Keratinocyte (primary cell): ENCODE results near the gene RAB29.

ENCODE experiments used
- CTCF ChIP-seq, 3 experiments: IDR thresholded peaks in 1 of 3; conservative IDR thresholded peaks in 1 of 3; optimal IDR thresholded peaks in 1 of 3; 2 replicates in 2 of 3; 3 replicates in 1 of 3; pipeline versions ENCODE3 to v1.5.1; 2011; ENCODE audit warnings: low read length in 3 of 3, mild to moderate bottlenecking in 3 of 3, moderate library complexity in 2 of 3, control low read depth in 1 of 3, inconsistent platforms in 1 of 3; ENCODE audit not compliant: insufficient read depth in 2 of 3; ENCODE audit errors: extremely low read depth in 1 of 3
- EZH2 ChIP-seq: IDR thresholded peaks from one replicate; pipeline ENCODE4 v1.6.1; 2012; ENCODE audit warnings: inconsistent platforms, mild to moderate bottlenecking, low read length, moderate library complexity

- TF ChIP-seq CTCF (optimal IDR thresholded peaks at IDR 0.05 in 1 of 3, IDR thresholded peaks at IDR 0.05 in 1 of 3, conservative IDR thresholded peaks at IDR 0.05 in 1 of 3; ENCODE audit: extremely low read depth in 1 of 3, insufficient read depth in 2 of 3, low read length in 3 of 3) (no peak), EZH2 (no peak)
These were observed 14.7 kb downstream of the RAB29 start for GRCh38 chr1:205760606-205761005.
